Measurements from ENCODE around the gene USP4. TPM values are rescaled to one million over a fixed set of nuclear protein-coding genes. Genes with fewer than 3 reads are reported as not detected.

The USP4 gene
- total RNA-seq, 1 donor from 2014 or later: 71.3 TPM

DNA sequence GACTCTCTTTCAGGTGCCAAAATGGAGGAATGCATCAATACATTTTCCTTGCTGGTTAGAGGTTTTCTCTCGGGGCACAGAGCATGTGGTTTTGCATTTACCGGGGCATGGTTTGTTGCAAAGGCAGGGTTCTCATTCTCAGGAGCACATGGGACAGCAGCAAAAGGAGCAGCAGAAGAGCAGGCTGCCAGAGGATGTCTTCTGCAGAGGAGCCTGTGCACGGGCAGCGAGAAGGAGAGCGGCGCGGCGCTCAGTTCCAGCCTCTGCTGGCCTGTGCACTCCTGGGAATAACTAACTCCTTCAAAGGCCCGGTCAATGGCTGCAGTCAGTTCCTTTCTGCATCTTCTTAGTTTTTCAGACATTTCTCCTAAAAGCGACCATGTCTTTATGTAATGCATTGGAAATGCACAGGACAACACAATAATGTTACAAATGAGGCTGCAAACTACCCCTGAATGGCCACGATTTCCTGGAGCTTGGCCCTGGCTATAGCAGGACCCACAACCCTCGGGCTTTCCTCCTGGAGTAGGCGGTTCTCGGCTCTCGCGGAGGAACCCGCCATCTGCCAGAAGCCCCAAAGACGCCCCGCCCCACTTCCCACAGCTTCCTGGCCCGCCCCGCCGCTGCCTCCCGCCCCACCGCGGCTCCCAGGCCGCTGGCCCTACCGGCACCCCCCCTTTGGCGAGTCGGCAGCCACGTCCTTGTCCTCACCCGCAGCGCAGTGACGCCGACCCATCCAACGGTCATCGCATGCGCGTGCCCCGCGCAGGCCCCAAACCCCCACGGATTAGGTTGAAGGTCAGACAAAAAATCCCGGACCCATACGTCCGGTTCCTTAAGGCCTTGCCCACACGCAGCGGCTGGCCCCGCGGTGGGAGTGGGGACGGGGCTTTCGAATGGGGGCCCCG is 63.1 kb downstream of the USP4 start, which contains the start of gene C3orf62:
TSS of gene C3orf62 (minus strand) at position 758 of the 908 bp plus-strand sequence. CDS start at position 398, 360 bp downstream.
- Histone ChIP-seq H3K36me3 (peaks cover 38% of the 10 kb centered on the region), H3K27me3 (ENCODE audit: low read depth) (no peaks in the 10 kb centered on the region), H3K9me3 (no peaks in the 10 kb centered on the region), H3K27ac (peak within 1 kb of the TSS; percentile 97), H3K4me1 (peaks cover 42% of the 10 kb centered on the region), H3K4me3 (peak within 1 kb of the TSS; percentile 59)
- TF ChIP-seq CTCF (IDR thresholded peaks at IDR 0.05): no peak
- DNase-seq: peak; percentile 94
- ATAC-seq: peak; percentile 97 to 98
- intact Hi-C loops (cut with DNase I): no loop called here

- peaks cover 39% of the 10 kb centered on the region for H3K36me3 ChIP-seq
- H3K4me1 ChIP-seq: peaks cover 31% of the 10 kb centered on the region
- no peak overlapping the region for H3K4me3 ChIP-seq
- DNase-seq (no peak), ATAC-seq (no peak)
- H3K27ac ChIP-seq: no peak overlapping the region
- H3K9me3 ChIP-seq: no peaks in the 10 kb centered on the region
- intact Hi-C loops (cut with DNase I): no loop called here
- no peaks in the 10 kb centered on the region for H3K27me3 ChIP-seq (ENCODE audit: low read depth)
- TF ChIP-seq CTCF (IDR thresholded peaks at IDR 0.05): no peak
Observed at GRCh38 chr3:49273825-49274532, 65.9 kb downstream of the USP4 start.

GRCh38 chr3:49271047-49271446 is 68.8 kb downstream of the USP4 start:
- Histone ChIP-seq H3K27me3 (ENCODE audit: low read depth) (no peaks in the 10 kb centered on the region), H3K4me1 (peaks cover 5% of the 10 kb centered on the region), H3K27ac (no peak overlapping the region), H3K36me3 (peaks cover 25% of the 10 kb centered on the region), H3K9me3 (no peaks in the 10 kb centered on the region), H3K4me3 (no peak overlapping the region)
- intact Hi-C loops (cut with DNase I): no loop called here
- TF ChIP-seq CTCF (IDR thresholded peaks at IDR 0.05): no peak
- peak in 1 of 2 donors; percentile 19 for ATAC-seq
- no peak for DNase-seq

DNA sequence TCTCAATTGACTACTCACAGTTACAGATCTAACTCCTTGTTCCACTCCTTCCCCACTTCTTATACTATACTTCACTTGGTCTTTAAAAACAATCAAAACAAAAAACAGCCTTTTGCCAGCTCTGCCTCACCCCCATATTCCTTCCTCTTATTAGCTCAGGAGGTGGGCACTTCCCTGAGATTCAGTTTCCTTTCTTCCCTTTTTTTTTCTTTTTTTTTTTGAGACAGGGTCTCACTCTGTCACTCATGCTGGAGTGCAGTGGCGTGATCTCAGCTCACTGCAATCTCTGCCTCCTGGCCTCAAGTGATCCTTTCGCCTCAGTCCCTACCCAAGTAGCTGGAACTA is 69.7 kb downstream of the USP4 start:
- ATAC-seq (no peak), DNase-seq (no peak)
- no peaks in the 10 kb centered on the region for H3K9me3 ChIP-seq
- H3K4me3 ChIP-seq: no peak overlapping the region
- H3K27ac ChIP-seq: peak overlapping the region; percentile 11
- intact Hi-C loops (cut with DNase I): no loop called here
- H3K36me3 ChIP-seq: peaks cover 25% of the 10 kb centered on the region
- TF ChIP-seq CTCF (IDR thresholded peaks at IDR 0.05): no peak
- no peaks in the 10 kb centered on the region for H3K4me1 ChIP-seq
- H3K27me3 ChIP-seq (ENCODE audit: low read depth): no peaks in the 10 kb centered on the region

DNA sequence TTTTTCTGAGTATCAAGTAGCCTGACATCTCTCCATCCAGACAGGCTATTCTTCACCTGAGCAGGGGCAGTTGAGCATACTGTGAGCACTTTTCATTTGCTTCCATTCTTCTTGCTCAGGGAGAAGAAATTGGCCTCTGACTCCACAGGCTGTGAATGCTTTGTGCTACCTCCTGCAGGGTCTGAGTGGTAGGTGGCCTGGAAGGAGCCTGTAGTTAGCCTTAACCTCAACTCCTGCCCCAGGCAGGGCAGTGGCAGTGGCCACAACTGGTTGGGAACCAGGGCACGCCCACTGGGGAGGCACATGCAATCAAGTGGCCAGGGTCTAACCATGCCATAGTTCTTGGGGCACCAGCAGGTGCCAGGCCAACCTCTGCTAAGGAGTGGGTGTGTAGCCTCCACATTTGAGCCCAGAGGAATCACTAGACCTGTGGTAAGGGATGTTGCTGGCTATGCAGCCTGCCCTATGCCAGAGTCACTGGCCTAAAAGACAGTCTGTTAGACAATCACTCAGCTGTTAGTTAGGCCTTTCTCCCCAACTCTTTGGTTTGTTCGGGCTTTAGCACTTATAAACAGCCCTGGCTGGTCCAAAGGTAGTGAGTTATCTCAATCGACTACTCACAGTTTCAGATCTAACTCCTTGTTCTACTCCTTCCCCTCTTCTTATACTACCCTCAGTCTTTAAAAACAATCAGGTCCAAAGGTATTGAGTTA is 70.3 kb downstream of the USP4 start:
- H3K4me3 ChIP-seq: no peak overlapping the region
- intact Hi-C loops (cut with DNase I): no loop called here
- H3K27ac ChIP-seq: peak overlapping the region; percentile 11
- no peaks in the 10 kb centered on the region for H3K9me3 ChIP-seq
- H3K27me3 ChIP-seq (ENCODE audit: low read depth): no peaks in the 10 kb centered on the region
- H3K36me3 ChIP-seq: peaks cover 25% of the 10 kb centered on the region
- DNase-seq: no peak
- no peak for TF ChIP-seq CTCF (IDR thresholded peaks at IDR 0.05)
- no peaks in the 10 kb centered on the region for H3K4me1 ChIP-seq
- no peak for ATAC-seq

Measured in lower lobe of right lung (tissue), 2 donors.